ENCODE data around the gene SELE.
A peak's percentile ranks its signal among the peaks of the same experiment; 100 is the strongest.
"Not testable (repeated sequence)": the region's sequence is repeated elsewhere in the genome, so short reads cannot be mapped to it uniquely, and the experiment has no call there.

Gene SELE

GRCh38 chr1:169725930-169726329 lies 7.9 kb downstream of the SELE start:
- no peak for TF ChIP-seq ZFX (IDR thresholded peaks at IDR 0.05)
- TF ChIP-seq CTCF (conservative IDR thresholded peaks at IDR 0.05), result no peak
- no peak overlapping the region for H3K27ac ChIP-seq

DNA sequence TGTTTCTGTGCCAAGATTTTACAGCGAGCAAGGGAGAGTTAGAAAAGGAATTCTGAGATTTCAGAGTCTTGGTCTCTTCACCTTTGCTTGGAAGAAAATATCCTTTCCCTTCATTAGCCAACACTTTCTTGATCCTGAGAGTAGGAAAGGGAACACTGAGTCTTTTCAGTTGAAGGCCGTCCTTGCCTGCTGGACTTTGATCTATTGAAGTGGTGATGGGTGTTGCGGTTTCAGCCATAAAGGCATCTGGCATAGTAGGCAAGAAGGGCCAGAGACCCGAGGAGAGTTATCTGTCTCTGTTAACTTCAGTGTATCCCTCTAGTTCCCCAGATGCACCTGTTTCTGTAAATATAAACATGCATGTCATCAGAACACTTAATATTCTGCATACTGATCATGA lies 9.7 kb downstream of the SELE start:
- H3K27ac ChIP-seq, result no peak overlapping the region
- no peak for TF ChIP-seq ZFX (IDR thresholded peaks at IDR 0.05)
- no peak for TF ChIP-seq CTCF (conservative IDR thresholded peaks at IDR 0.05)

GRCh38 chr1:169723763-169724162 lies 10.1 kb downstream of the SELE start:
- no peak for TF ChIP-seq ZFX (IDR thresholded peaks at IDR 0.05)
- TF ChIP-seq CTCF (conservative IDR thresholded peaks at IDR 0.05), result no peak

DNA sequence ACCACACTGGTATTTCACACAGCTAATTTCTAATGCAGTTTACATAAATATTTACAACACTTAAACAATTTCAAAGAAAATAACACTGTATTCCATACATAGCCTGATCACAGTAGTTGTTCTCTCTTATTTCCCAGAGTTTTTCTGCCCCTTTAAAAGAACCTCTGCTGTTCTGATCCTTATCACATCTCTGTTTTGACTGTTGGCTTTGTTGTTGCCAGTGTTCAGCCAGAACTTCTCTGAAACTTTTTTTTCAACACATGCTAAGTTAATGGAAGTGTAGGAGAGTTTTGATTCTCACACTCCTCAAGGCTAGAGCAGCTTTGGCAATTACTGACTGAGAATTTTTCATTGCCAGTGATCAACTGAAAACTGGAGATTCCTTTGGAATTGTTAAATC lies 11.1 kb downstream of the SELE start:
- no peak overlapping the region for H3K27ac ChIP-seq
- no peak for TF ChIP-seq ZFX (IDR thresholded peaks at IDR 0.05)
- TF ChIP-seq CTCF (conservative IDR thresholded peaks at IDR 0.05), result no peak

More at GRCh38 chr1:169723763-169724162, 10.1 kb downstream of the SELE start:
- no peak overlapping the region for H3K27ac ChIP-seq

DNA sequence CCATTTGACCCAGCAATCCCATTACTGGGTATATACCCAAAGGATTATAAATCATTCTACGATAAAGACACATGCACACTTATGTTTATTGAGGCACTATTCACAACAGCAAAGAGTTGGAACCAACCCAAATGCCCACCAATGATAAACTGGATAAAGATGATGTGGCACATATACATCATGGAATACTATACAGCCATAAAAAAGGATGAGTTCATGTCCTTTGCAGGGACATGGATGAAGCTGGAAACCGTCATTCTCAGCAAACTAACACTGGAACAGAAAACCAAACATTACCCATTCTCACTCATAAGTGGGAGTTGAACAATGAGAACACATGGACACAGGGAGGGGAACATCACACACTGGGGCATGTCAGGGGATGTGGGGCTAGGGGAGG lies 18.8 kb downstream of the SELE start:
- H3K27ac ChIP-seq, result not testable (repeated sequence)

DNA sequence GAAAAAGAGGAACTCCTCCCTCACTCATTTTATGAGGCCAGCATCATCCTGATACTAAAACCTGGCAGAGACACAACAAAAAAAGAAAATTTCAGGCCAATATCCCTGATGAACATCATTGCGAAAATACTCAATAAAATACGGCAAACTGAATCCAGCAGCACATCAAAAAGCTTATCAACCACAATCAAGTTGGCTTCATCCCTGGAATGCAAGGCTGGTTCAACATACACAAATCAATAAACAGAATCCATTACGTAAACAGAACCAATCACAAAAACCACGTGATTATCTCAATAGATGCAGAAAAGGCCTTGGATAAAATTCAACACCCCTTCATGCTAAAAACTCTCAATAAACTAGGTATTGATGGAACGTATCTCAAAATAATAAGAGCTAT lies 20.8 kb downstream of the SELE start:
- H3K27ac ChIP-seq, result not testable (repeated sequence)

DNA sequence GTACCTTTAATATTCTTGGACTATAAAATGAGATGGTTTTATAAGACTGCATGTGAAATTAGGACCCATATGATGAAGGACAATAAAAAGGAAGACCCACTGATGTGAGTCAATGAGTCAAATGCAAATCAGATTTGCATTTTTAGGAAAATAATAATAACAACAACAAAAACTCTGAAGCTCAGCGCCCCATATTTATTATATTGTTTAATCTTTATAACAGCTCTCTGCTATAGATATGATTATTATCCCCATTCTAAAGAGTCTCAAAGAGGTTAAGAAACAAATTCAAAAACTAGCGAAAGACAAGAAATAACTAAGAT lies 21.6 kb downstream of the SELE start:
- TF ChIP-seq ZFX (IDR thresholded peaks at IDR 0.05) (no peak), CTCF (conservative IDR thresholded peaks at IDR 0.05) (peak; percentile 58)

GRCh38 chr1:169711469-169712308 lies 22.2 kb downstream of the SELE start, which contains the start of gene SELL:
TSS of gene SELL (minus strand) at chr1:169711620. CDS start at chr1:169711498, 122 bp downstream.
- no peak within 1 kb of the TSS for H3K27ac ChIP-seq
- peak; percentile 94 for TF ChIP-seq CTCF (conservative IDR thresholded peaks at IDR 0.05)
- TF ChIP-seq ZFX (IDR thresholded peaks at IDR 0.05), result no peak

More for the DNA sequence above, 21.6 kb downstream of the SELE start:
- H3K27ac ChIP-seq, result no peak overlapping the region
